Duodenal mucosa (tissue), 2 donors: ENCODE results near the gene TBL2.

Source experiments
- H3K27ac ChIP-seq: one replicate; pipeline ENCODE4 v1.7.0; 2013; ENCODE audit warnings: low read depth, low read length
- H3K27me3 ChIP-seq, 2 donors: one replicate each; pipeline ENCODE4 v1.7.0; 2013; ENCODE audit warnings: low read length in 2 of 2, control low read depth in 1 of 2; ENCODE audit not compliant: insufficient read depth in 2 of 2, control insufficient read depth in 1 of 2
- H3K36me3 ChIP-seq, 2 donors: one replicate each; pipeline ENCODE4 v1.7.0; 2013; ENCODE audit warnings: low read length in 2 of 2, control low read depth in 1 of 2; ENCODE audit not compliant: insufficient read depth in 2 of 2, control insufficient read depth in 1 of 2
- H3K4me1 ChIP-seq, 2 donors: one replicate each; pipeline ENCODE4 v1.7.0; 2013; ENCODE audit warnings: low read length in 2 of 2, control low read depth in 1 of 2; ENCODE audit not compliant: insufficient read depth in 2 of 2, control insufficient read depth in 1 of 2
- H3K4me3 ChIP-seq, 2 donors: one replicate each; pipeline ENCODE4 v1.7.0; 2013; ENCODE audit warnings: low read length in 2 of 2, low read depth in 1 of 2
- H3K9ac ChIP-seq, 2 donors: one replicate each; pipeline ENCODE4 v1.7.0; 2013; ENCODE audit warnings: low read length in 2 of 2, low read depth in 1 of 2
- H3K9me3 ChIP-seq, 2 donors: one replicate each; pipeline ENCODE4 v1.7.0; 2013; ENCODE audit warnings: low read length in 2 of 2, control low read depth in 1 of 2; ENCODE audit not compliant: control insufficient read depth in 1 of 2

The TBL2 gene

DNA sequence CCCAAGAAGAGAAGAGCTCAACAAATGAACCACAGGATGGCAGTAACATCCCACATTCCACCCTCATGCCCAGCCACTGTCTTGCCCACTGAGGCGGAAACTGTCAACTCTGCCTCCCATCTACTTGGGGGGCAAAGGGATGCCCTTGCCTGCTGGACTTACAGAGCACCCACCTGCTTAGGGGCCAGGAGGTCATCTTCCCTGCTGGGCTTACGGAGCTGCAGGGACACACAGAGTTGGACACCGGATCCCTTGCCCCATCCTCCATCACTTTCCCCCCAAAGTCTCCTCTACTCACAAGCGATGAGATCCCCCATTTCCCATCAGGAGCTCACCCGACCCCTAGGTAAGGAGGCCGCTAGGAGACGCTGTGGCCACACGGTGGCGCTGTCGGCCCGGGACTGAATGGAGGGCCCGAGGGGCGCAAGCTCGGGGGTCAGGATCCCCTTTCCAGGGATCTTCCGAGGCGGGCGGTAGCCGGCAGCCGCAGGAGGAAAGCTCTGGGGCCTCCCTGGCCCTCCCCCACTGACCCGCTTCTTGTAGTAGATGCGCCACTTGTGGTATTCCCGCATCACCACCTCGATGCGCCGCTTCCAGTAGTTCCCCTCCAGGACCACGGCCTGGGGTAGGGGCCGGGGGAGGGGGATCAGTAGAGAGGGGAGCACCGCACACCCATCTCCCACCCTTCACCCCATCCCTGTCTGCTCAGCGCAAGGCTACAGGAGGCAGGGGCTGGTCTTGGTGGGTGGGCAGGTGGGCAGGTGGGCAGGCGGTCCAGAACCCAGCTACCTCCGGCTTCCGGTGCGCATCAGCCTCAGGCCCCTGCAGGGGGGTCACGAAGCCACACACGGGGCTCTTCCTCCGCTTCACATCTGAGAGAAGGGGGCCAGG lies 28.7 kb upstream of the TBL2 start:
- Histone ChIP-seq H3K4me3 (no peak overlapping the region), H3K36me3 (peaks cover 0 to 4% of the 10 kb centered on the region in 2 donors), H3K27ac (no peak overlapping the region), H3K9ac (no peak overlapping the region), H3K27me3 (peaks cover 0 to 3% of the 10 kb centered on the region in 2 donors), H3K9me3 (no peaks in the 10 kb centered on the region), H3K4me1 (no peaks in the 10 kb centered on the region)

DNA sequence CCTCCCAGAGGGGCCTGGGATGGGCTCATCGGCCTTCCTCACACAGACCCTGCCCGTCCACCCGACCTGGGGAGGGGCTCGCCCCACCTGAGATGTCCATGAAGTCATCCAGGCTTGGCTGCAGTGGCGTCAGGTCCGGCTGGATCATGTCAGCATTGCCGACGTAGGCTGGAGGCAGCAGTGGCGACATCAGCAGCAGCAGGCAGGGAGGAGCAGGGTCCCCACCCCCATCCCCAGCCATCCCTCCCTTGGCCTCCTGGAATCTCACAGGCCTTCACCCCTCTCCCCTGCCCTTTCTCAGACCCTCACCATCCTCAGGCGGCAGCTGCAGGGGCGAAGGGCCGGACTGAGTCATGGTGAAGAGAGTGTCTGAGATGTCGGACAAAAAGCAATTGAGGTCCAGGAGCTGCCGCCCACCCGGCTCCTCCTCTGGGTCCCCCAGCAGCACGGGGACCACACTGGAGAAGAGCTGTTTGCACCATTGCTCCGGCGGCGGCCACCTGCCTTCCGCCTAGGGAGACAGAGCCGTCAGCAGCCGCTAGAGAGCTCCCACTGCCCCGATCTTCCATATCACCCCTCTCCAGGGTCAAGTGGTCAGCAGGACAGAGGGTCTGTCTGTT lies 27.3 kb upstream of the TBL2 start:
- Histone ChIP-seq H3K4me1 (no peaks in the 10 kb centered on the region), H3K4me3 (no peak overlapping the region), H3K9ac (no peak overlapping the region), H3K27ac (no peak overlapping the region), H3K27me3 (peaks cover 0 to 3% of the 10 kb centered on the region in 2 donors), H3K9me3 (no peaks in the 10 kb centered on the region), H3K36me3 (peaks cover 0 to 4% of the 10 kb centered on the region in 2 donors)

DNA sequence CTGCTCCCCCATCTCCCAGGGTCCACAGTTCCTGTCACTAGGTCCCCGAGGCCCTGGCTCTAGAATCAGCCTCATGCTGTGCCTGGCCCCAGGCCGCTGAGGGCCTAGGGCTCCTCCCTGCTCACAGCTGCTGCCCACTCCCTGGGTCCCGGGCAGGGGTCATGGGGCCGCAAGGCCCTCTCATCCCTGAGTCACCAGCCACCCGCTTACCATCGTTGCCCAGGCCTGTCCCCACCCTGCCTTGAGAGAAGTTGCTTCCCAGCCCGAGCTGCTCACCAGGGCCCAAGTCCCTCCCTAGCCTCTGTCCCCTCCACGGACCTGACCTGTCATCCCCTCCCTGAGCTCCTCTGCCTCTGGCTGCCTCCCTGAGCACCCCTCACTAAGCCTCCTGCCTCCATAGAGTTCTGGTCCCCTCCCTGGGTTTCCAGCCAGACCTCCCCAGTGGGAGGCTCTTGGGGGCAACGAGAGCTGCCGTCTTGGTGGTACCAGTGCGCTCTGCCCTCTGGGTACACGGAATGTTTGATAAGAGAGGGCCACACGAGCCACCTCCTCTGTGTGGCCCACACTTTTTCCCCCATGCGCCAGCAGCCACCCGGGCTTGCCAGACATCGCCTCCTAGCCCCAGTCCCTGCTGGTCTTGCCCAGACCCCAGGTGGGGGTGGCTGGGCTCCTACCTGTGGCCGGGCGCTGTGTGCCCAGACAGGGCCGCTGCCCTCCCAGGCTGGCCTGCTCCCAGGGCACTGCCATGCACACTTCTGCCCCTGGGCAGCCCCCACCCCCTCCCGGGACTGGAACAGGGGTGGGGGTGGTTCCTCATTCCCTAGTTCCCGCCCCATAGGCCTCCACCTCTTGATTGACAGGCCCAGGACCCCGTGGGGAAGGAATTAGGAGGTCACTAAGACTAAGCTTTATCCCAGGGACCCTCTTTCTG lies 24.6 kb upstream of the TBL2 start:
- no peaks in the 10 kb centered on the region for H3K4me1 ChIP-seq
- H3K4me3 ChIP-seq = no peak overlapping the region
- H3K36me3 ChIP-seq = no peaks in the 10 kb centered on the region
- H3K9me3 ChIP-seq = no peaks in the 10 kb centered on the region
- no peak overlapping the region for H3K27ac ChIP-seq
- H3K9ac ChIP-seq = no peak overlapping the region
- peaks cover 0 to 3% of the 10 kb centered on the region in 2 donors for H3K27me3 ChIP-seq

DNA sequence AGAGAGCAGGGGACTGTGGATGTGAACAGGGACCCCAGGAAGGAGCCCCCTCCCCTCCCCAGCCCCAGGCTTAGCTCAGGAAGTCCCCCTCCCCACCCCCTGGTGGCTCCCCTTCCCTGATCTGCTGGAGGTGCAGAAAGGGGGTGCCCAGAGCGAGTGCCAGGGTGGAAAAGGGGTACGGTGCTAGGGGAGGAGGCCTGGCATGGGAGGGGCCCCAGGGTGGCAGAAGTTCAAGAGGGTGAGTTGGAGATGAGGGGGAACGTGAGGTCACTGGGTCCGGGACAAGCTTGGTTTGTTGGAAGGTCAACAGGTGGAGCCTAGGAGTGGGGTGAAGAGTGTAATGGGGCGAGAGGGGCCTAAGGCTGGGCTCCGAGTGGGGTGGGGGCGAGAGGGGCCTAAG lies 21.5 kb upstream of the TBL2 start:
- H3K9ac ChIP-seq = no peak overlapping the region
- H3K9me3 ChIP-seq = no peaks in the 10 kb centered on the region
- H3K27ac ChIP-seq = no peak overlapping the region
- no peaks in the 10 kb centered on the region for H3K4me1 ChIP-seq
- no peaks in the 10 kb centered on the region for H3K27me3 ChIP-seq
- H3K4me3 ChIP-seq = no peak overlapping the region
- no peaks in the 10 kb centered on the region for H3K36me3 ChIP-seq

DNA sequence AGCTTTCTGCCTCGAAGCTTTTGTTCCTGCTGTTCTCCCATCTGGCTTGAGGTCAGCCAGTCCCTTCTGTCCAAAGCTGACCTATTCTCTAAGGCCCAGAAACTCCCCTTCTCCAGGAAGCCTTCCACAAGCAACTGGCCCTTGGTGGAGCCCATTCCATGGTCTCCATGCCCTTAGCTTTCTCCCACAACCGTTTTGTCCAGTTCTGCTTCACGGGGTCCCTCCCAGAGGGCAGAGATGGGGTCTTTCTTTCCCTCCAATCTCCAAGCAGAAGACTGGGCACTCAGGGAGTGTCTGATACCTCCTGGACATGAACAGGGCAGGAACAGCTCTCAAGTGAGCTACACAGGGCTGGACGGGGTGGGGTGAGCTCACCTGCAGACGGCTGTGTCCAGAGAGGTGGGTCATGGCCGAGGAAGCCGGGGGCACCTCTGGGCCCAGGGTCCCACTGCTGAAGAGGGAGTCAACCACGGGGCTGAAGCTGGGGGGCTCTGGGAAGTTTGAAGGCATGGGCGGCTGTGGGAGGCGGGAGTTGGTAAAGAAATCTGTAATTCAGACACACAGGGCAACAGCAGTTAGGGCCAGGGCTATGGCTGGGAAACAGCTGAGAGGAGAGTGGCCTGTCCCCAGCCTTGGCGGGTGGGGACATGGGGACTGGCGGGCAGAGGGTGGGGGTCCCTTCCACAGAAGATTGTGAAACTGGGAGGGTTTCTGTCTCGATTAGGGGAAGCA lies 20.9 kb upstream of the TBL2 start:
- Histone ChIP-seq H3K27ac (no peak overlapping the region), H3K4me1 (no peaks in the 10 kb centered on the region), H3K9me3 (no peaks in the 10 kb centered on the region)

DNA sequence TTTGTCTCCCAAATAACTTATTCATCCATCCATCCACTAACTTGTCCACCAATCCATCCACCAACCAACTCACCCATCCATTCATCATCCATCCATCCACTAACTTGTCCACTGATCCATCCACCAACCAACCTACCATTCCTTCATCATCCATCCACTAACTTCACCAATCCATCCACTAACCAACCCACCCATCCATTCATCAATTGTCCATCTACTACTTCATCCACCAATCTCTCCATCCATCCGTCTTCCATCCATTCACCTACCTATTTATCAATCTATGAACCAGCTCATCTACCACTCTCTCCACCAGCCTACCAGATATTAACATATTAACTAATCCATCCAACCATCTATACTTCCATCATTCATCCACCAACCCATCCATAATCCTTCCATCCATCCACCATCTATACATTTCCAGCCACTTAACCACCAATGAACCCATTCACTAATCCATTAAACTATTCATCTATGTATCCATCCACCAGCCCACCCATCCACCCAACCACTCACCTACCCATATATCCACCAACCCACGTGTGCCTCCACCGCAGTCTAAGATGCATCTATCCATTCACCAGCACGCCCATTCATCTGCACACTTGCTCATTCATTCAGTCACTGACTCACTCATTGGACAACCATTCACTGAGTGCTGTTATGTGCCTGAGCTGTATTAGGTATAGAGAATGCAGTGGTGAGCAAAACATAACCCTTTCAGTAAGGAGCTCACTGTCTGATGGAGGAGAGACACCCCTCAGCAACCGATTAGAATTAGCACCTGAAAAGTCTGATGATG lies 19.8 kb upstream of the TBL2 start:
- no peaks in the 10 kb centered on the region for H3K9me3 ChIP-seq
- no peaks in the 10 kb centered on the region for H3K36me3 ChIP-seq
- no peak overlapping the region for H3K4me3 ChIP-seq
- H3K9ac ChIP-seq = no peak overlapping the region
- H3K4me1 ChIP-seq = no peaks in the 10 kb centered on the region
- no peak overlapping the region for H3K27ac ChIP-seq
- no peaks in the 10 kb centered on the region for H3K27me3 ChIP-seq

More for the DNA sequence above, 20.9 kb upstream of the TBL2 start:
- Histone ChIP-seq H3K27me3 (no peaks in the 10 kb centered on the region), H3K36me3 (no peaks in the 10 kb centered on the region), H3K4me3 (no peak overlapping the region), H3K9ac (no peak overlapping the region)

DNA sequence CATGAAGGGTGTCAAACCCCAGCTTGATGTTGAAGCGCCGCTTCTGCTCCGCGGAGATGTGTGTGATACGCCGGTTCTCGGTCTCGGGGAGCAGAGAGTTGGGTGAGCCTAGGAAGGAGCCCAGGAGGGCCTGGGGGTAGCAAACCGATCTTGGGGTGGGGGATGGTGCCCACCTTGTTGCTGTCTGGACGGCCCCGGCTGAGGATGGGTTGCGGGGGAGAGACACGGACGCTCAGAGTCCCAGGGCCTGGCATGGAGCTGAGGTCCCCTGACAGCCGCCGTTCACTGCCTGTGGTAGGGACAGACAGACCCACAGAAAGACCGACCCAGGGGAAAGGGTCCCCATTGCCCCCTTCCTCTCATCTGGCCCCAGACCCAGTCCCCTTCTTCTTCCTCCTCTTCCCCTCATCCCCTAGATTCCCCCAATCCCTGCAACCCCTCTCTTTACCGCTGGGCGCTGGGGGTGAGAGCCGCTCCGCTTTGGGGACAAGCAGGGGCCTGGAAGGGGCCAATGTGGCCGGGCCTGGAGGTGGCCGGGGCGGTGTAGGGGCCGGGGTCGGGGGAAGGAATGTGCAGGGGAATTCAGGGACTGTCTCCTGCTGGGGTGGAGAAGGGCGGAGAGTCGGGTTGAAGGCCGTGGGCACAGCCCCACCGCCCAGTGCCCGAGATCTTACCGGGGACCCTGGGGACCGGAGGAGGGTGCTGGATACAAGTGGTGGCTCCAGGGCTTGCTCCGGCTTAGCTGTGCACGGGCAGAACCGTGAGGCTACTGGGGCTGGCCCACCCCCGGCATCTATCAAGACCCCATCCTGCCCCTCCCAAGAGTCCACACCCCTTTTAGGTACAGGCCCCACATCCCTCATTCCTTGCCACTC lies 18.0 kb upstream of the TBL2 start:
- no peaks in the 10 kb centered on the region for H3K9me3 ChIP-seq
- H3K4me1 ChIP-seq = no peaks in the 10 kb centered on the region
- no peak overlapping the region for H3K27ac ChIP-seq
- no peak overlapping the region for H3K9ac ChIP-seq
- no peaks in the 10 kb centered on the region for H3K36me3 ChIP-seq
- no peak overlapping the region for H3K4me3 ChIP-seq
- H3K27me3 ChIP-seq = no peaks in the 10 kb centered on the region

DNA sequence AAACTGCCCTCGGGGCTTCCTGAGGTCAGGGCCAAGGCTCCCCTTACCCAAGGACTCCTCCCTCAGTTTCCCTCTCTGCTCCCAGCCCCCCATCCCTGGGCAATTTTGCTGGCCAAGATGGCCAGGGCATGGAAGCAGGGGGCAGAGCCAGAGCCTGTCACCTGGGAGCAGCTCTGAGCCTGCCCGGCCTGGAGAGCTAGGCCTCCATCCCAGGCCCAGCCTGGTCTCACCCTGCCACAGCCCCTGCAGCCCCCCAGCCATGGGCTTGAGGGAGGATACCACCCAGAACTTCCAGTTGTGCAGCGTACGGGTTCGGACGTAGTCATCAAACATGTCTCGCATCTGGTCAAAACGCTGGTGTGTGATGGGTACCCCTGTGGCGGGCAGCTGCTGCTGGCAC lies 17.0 kb upstream of the TBL2 start:
- no peaks in the 10 kb centered on the region for H3K36me3 ChIP-seq
- no peaks in the 10 kb centered on the region for H3K27me3 ChIP-seq
- no peaks in the 10 kb centered on the region for H3K4me1 ChIP-seq
- no peaks in the 10 kb centered on the region for H3K9me3 ChIP-seq
- no peak overlapping the region for H3K27ac ChIP-seq
- H3K9ac ChIP-seq = no peak overlapping the region
- no peak overlapping the region for H3K4me3 ChIP-seq
